ENCODE results near the gene COL4A1.

- TF ChIP-seq POLR2A (IDR thresholded peaks at IDR 0.05) (no peak), CTCF (IDR thresholded peaks at IDR 0.05) (no peak)
Observed at GRCh38 chr13:110338441-110339101, 31.6 kb upstream of the COL4A1 start.
